Measurements from ENCODE around the gene EP300.
A peak's percentile ranks its signal among the peaks of the same experiment; 100 is the strongest.

EP300 gene

DNA sequence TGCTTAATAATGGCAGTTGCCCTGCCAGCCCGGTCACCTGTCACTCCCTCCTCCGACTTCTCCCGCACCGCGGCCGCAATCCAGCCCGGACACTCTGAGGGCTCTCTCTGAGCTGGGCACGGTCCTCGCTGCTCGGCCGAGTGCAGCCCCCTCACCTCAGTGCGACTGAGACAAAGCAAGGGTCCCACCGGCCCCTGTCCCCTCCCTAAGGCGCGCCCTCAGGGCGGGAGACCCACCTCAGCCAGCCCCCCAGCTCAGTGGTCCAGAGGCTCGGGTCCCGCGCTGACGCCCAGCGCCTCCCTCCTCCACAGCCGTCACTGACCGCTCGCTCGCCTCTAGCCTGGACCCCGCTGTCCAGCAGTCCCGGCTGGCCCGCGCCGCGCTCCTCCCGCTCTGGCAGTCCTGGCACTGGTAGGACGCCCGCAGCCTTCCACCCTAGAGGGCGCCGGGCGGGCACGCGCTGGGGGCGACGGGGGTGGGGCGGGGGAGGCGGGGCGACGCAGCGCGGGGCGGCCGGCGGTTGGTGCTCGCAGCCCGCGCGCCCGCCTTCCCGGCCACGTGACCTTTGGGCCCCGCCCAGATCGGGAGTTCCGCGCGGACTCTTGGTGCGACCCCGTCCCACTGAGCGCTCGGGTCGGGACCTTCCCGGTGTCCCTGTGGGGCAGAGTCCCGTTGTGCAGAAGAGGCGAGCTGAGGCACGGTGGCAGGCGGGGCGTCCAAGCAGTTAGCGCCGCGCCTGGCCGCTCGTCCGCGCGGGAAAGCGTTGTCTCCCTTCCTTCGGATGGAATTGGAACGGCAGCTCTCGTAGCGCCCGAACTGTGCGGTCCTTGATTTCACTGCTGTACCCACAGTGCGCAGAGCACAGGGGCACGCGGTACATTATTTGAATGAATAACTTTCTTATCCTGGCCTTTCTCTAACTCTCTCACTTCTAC lies 104.9 kb downstream of the EP300 start (continued):
- TF ChIP-seq KLF7 (tag by site-specific recombination; IDR thresholded peaks at IDR 0.05; ENCODE audit: borderline replicate concordance) (no peak), ZNF335 (tag by site-specific recombination; conservative IDR thresholded peaks at IDR 0.05) (peak; percentile 85), ZNF341 (tag by site-specific recombination; IDR thresholded peaks at IDR 0.05; ENCODE audit: low read depth) (peak; percentile 63), ZSCAN30 (tag by site-specific recombination; IDR thresholded peaks at IDR 0.05) (0 out of 2 replicates have a peak, but pooled peaks have one; percentile 10), BCL11B (tag by site-specific recombination; IDR thresholded peaks at IDR 0.05; ENCODE audit: low read depth) (peak; percentile 42; the same call in 1 of the 2 replicates), ZNF473 (tag by site-specific recombination; IDR thresholded peaks at IDR 0.05) (no peak), GLIS2 (tag by site-specific recombination; IDR thresholded peaks at IDR 0.05) (peak; percentile 78; the same call in 1 of the 2 replicates), ZNF366 (tag by site-specific recombination; conservative IDR thresholded peaks at IDR 0.05) (peak; percentile 42; the same call in 1 of the 2 replicates), ZNF10 (tag by site-specific recombination; IDR thresholded peaks at IDR 0.05) (no peak), KLF8 (tag by site-specific recombination; IDR thresholded peaks at IDR 0.05) (peak; percentile 70), ZNF830 (tag by site-specific recombination; IDR thresholded peaks at IDR 0.05; ENCODE audit: low read depth) (no peak), ZNF19 (tag by site-specific recombination; IDR thresholded peaks at IDR 0.05; ENCODE audit: low read depth) (no peak), SP3 (tag by site-specific recombination; IDR thresholded peaks at IDR 0.05) (peak; percentile 62), ZNF112 (tag by site-specific recombination; IDR thresholded peaks at IDR 0.05) (no peak), ZNF514 (tag by site-specific recombination; IDR thresholded peaks at IDR 0.05) (no peak), ZNF624 (tag by site-specific recombination; IDR thresholded peaks at IDR 0.05) (no peak), YY1 (tag by site-specific recombination; IDR thresholded peaks at IDR 0.05) (no peak)
- TF ChIP-seq, protein P1, sequence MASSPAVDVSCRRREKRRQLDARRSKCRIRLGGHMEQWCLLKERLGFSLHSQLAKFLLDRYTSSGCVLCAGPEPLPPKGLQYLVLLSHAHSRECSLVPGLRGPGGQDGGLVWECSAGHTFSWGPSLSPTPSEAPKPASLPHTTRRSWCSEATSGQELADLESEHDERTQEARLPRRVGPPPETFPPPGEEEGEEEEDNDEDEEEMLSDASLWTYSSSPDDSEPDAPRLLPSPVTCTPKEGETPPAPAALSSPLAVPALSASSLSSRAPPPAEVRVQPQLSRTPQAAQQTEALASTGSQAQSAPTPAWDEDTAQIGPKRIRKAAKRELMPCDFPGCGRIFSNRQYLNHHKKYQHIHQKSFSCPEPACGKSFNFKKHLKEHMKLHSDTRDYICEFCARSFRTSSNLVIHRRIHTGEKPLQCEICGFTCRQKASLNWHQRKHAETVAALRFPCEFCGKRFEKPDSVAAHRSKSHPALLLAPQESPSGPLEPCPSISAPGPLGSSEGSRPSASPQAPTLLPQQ (tag by site-specific recombination; IDR thresholded peaks at IDR 0.05): no peak; the same call in 1 of the 2 replicates
- TF ChIP-seq, protein P2, sequence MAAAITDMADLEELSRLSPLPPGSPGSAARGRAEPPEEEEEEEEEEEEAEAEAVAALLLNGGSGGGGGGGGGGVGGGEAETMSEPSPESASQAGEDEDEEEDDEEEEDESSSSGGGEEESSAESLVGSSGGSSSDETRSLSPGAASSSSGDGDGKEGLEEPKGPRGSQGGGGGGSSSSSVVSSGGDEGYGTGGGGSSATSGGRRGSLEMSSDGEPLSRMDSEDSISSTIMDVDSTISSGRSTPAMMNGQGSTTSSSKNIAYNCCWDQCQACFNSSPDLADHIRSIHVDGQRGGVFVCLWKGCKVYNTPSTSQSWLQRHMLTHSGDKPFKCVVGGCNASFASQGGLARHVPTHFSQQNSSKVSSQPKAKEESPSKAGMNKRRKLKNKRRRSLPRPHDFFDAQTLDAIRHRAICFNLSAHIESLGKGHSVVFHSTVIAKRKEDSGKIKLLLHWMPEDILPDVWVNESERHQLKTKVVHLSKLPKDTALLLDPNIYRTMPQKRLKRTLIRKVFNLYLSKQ (tag by site-specific recombination; IDR thresholded peaks at IDR 0.05; ENCODE audit: borderline replicate concordance): no peak
- TF ChIP-seq, protein P3, sequence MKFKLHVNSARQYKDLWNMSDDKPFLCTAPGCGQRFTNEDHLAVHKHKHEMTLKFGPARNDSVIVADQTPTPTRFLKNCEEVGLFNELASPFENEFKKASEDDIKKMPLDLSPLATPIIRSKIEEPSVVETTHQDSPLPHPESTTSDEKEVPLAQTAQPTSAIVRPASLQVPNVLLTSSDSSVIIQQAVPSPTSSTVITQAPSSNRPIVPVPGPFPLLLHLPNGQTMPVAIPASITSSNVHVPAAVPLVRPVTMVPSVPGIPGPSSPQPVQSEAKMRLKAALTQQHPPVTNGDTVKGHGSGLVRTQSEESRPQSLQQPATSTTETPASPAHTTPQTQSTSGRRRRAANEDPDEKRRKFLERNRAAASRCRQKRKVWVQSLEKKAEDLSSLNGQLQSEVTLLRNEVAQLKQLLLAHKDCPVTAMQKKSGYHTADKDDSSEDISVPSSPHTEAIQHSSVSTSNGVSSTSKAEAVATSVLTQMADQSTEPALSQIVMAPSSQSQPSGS (tag by site-specific recombination; IDR thresholded peaks at IDR 0.05; ENCODE audit: low read depth): no peak
- TF ChIP-seq, protein P4, sequence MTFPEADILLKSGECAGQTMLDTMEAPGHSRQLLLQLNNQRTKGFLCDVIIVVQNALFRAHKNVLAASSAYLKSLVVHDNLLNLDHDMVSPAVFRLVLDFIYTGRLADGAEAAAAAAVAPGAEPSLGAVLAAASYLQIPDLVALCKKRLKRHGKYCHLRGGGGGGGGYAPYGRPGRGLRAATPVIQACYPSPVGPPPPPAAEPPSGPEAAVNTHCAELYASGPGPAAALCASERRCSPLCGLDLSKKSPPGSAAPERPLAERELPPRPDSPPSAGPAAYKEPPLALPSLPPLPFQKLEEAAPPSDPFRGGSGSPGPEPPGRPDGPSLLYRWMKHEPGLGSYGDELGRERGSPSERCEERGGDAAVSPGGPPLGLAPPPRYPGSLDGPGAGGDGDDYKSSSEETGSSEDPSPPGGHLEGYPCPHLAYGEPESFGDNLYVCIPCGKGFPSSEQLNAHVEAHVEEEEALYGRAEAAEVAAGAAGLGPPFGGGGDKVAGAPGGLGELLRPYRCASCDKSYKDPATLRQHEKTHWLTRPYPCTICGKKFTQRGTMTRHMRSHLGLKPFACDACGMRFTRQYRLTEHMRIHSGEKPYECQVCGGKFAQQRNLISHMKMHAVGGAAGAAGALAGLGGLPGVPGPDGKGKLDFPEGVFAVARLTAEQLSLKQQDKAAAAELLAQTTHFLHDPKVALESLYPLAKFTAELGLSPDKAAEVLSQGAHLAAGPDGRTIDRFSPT (tag by site-specific recombination; IDR thresholded peaks at IDR 0.05): peak; percentile 11; the same call in 1 of the 2 replicates
- TF ChIP-seq, protein P5, sequence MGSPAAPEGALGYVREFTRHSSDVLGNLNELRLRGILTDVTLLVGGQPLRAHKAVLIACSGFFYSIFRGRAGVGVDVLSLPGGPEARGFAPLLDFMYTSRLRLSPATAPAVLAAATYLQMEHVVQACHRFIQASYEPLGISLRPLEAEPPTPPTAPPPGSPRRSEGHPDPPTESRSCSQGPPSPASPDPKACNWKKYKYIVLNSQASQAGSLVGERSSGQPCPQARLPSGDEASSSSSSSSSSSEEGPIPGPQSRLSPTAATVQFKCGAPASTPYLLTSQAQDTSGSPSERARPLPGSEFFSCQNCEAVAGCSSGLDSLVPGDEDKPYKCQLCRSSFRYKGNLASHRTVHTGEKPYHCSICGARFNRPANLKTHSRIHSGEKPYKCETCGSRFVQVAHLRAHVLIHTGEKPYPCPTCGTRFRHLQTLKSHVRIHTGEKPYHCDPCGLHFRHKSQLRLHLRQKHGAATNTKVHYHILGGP (tag by site-specific recombination; IDR thresholded peaks at IDR 0.05): no peak
- TF ChIP-seq, protein P6, sequence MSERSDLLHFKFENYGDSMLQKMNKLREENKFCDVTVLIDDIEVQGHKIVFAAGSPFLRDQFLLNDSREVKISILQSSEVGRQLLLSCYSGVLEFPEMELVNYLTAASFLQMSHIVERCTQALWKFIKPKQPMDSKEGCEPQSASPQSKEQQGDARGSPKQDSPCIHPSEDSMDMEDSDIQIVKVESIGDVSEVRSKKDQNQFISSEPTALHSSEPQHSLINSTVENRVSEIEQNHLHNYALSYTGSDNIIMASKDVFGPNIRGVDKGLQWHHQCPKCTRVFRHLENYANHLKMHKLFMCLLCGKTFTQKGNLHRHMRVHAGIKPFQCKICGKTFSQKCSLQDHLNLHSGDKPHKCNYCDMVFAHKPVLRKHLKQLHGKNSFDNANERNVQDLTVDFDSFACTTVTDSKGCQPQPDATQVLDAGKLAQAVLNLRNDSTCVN (tag by site-specific recombination; optimal IDR thresholded peaks at IDR 0.05): peak; percentile 92
- TF ChIP-seq, protein P7, sequence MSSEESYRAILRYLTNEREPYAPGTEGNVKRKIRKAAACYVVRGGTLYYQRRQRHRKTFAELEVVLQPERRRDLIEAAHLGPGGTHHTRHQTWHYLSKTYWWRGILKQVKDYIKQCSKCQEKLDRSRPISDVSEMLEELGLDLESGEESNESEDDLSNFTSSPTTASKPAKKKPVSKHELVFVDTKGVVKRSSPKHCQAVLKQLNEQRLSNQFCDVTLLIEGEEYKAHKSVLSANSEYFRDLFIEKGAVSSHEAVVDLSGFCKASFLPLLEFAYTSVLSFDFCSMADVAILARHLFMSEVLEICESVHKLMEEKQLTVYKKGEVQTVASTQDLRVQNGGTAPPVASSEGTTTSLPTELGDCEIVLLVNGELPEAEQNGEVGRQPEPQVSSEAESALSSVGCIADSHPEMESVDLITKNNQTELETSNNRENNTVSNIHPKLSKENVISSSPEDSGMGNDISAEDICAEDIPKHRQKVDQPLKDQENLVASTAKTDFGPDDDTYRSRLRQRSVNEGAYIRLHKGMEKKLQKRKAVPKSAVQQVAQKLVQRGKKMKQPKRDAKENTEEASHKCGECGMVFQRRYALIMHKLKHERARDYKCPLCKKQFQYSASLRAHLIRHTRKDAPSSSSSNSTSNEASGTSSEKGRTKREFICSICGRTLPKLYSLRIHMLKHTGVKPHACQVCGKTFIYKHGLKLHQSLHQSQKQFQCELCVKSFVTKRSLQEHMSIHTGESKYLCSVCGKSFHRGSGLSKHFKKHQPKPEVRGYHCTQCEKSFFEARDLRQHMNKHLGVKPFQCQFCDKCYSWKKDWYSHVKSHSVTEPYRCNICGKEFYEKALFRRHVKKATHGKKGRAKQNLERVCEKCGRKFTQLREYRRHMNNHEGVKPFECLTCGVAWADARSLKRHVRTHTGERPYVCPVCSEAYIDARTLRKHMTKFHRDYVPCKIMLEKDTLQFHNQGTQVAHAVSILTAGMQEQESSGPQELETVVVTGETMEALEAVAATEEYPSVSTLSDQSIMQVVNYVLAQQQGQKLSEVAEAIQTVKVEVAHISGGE (tag by site-specific recombination; conservative IDR thresholded peaks at IDR 0.05; ENCODE audit: low read depth): no peak; the same call in 1 of the 2 replicates

All from HEK293 (cell line).